Measurements from ENCODE around the gene MPPED1. TPM values are rescaled to one million over a fixed set of nuclear protein-coding genes. Genes with fewer than 3 reads are reported as not detected.

The MPPED1 gene
- total RNA-seq, 6 donors from 2014 or later, result not detected

- H3K4me1 ChIP-seq, result no peaks in the 10 kb centered on the region
- no peak for TF ChIP-seq EP300 (IDR thresholded peaks at IDR 0.05)
- no peak for TF ChIP-seq POLR2A (IDR thresholded peaks at IDR 0.05)
- no peak for TF ChIP-seq POLR2AphosphoS5 (IDR thresholded peaks at IDR 0.05)
- TF ChIP-seq CTCF (IDR thresholded peaks at IDR 0.05), result no peak
- no peaks in the 10 kb centered on the region for H3K36me3 ChIP-seq
- no peak overlapping the region for H3K27ac ChIP-seq
- no peaks in the 10 kb centered on the region for H3K9me3 ChIP-seq
- no peak overlapping the region for H3K4me3 ChIP-seq
- DNase-seq, result no peak
- WGBS, 2 donors, result 70 to 86% methylated on average over 2 to 5 of the region's 5 CpGs
- no peak for ATAC-seq (ENCODE audit: low FRiP score in 2 of 2)
- H3K27me3 ChIP-seq, result no peaks in the 10 kb centered on the region
Measured at GRCh38 chr22:43526946-43527345, 115.1 kb downstream of the MPPED1 start.

DNA sequence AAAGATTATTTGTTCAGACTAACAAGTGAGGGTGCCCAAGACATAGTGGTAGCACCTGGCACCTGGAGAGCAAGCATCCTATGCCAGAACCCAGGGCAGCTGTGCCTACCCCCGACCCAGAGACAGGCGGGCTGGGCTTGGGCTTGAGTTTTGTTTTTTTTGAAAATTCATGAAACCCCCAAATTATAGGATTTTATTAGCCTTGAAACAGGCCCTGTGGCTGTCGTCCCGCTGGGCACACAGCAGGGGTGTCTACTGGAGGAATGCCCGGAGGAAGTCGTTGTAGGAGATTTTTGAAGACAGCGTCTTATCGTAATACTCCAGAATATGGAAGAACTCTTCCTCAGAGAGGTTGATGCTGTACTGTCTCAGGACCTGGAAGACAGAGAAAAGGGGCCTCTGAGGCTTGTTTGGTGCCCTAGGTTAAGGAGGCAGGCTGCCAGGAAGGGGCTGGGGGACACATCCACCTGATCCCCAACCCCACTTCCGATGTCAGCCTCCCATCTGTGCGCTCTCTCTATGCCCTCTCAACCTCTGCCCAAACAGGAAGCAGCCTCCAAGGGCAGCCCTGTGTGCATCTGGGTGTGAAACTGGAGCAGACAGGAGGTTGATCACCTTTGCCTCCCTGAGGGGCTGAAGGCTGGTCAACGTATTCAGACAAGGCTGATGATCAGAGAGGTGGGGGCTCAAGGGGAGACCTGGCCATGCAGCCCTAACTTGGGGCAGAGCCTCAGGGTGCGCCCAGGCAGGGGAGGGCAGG, 117.0 kb downstream of the MPPED1 start:
- Histone ChIP-seq H3K9me3 (no peaks in the 10 kb centered on the region), H3K4me1 (no peaks in the 10 kb centered on the region), H3K27me3 (no peaks in the 10 kb centered on the region), H3K27ac (no peak overlapping the region), H3K36me3 (no peaks in the 10 kb centered on the region), H3K4me3 (no peak overlapping the region)
- ATAC-seq (ENCODE audit: low FRiP score in 2 of 2) (no peak), DNase-seq (no peak)
- TF ChIP-seq EP300 (IDR thresholded peaks at IDR 0.05) (no peak), CTCF (IDR thresholded peaks at IDR 0.05) (no peak), POLR2AphosphoS5 (IDR thresholded peaks at IDR 0.05) (no peak), POLR2A (IDR thresholded peaks at IDR 0.05) (no peak)
- WGBS, 2 donors, result 71 to 72% methylated on average over 11 to 12 of the region's 12 CpGs

DNA sequence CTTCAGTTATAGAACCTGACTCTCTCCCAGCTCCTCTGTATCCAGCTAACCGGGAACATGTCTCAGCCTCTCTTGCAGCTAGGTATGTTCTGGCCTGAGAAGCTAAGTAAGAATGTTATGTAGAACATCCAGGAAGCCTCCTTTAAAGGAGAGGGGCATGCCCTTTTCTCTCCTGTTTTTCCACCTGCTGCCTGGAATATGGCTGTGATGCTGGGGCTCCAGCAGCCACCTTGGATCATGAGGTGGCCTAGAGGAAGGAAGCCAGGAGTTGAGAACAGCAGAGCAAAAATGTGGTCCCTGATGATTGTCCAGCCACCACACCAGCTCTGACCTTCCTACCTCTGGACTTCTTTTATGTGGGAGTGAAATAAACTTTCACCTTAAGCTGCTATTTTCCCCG, 117.6 kb downstream of the MPPED1 start:
- Histone ChIP-seq H3K27ac (no peak overlapping the region), H3K27me3 (no peaks in the 10 kb centered on the region), H3K9me3 (no peaks in the 10 kb centered on the region), H3K4me3 (no peak overlapping the region), H3K36me3 (no peaks in the 10 kb centered on the region), H3K4me1 (no peaks in the 10 kb centered on the region)
- DNase-seq (no peak), ATAC-seq (ENCODE audit: low FRiP score in 2 of 2) (no peak)
- TF ChIP-seq CTCF (IDR thresholded peaks at IDR 0.05) (no peak), EP300 (IDR thresholded peaks at IDR 0.05) (no peak), POLR2A (IDR thresholded peaks at IDR 0.05) (no peak), POLR2AphosphoS5 (IDR thresholded peaks at IDR 0.05) (no peak)
- WGBS, 2 donors, result 96 to 100% methylated on average over 2 of the region's 2 CpGs

DNA sequence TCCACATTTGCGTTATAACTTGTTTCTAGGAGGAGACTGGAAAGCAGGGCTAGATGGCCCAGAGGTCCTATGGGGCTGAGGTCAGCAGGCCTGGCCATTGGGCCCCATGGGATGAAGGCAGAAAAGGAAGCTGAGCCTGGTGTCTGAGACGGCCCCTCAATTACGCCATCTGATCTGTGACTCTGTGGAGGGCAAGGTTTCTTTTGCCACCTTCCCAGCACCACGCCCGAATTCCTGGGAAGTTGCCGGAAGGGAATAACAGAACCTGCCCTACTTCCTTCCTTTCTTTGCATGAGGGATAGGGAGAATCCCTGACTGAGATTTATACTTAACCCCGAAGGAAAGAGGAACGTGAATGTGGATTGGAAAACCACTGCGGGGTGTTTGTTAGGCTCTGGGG, 118.1 kb downstream of the MPPED1 start:
- no peaks in the 10 kb centered on the region for H3K4me1 ChIP-seq
- TF ChIP-seq POLR2AphosphoS5 (IDR thresholded peaks at IDR 0.05), result no peak
- TF ChIP-seq POLR2A (IDR thresholded peaks at IDR 0.05), result no peak
- TF ChIP-seq CTCF (IDR thresholded peaks at IDR 0.05), result no peak
- TF ChIP-seq EP300 (IDR thresholded peaks at IDR 0.05), result no peak
- ATAC-seq (ENCODE audit: low FRiP score in 2 of 2) (no peak), DNase-seq (no peak)
- H3K9me3 ChIP-seq, result no peaks in the 10 kb centered on the region
- H3K27me3 ChIP-seq, result no peaks in the 10 kb centered on the region
- 60 to 83% methylated on average over 8 to 9 of the region's 9 CpGs for WGBS, 2 donors
- H3K27ac ChIP-seq, result no peak overlapping the region
- H3K4me3 ChIP-seq, result no peak overlapping the region
- H3K36me3 ChIP-seq, result no peaks in the 10 kb centered on the region

Measured in upper lobe of left lung (tissue), 6 donors.